ENCODE results near the gene LTBP4.
A peak's percentile ranks its signal among the peaks of the same experiment; 100 is the strongest.

The LTBP4 gene

DNA sequence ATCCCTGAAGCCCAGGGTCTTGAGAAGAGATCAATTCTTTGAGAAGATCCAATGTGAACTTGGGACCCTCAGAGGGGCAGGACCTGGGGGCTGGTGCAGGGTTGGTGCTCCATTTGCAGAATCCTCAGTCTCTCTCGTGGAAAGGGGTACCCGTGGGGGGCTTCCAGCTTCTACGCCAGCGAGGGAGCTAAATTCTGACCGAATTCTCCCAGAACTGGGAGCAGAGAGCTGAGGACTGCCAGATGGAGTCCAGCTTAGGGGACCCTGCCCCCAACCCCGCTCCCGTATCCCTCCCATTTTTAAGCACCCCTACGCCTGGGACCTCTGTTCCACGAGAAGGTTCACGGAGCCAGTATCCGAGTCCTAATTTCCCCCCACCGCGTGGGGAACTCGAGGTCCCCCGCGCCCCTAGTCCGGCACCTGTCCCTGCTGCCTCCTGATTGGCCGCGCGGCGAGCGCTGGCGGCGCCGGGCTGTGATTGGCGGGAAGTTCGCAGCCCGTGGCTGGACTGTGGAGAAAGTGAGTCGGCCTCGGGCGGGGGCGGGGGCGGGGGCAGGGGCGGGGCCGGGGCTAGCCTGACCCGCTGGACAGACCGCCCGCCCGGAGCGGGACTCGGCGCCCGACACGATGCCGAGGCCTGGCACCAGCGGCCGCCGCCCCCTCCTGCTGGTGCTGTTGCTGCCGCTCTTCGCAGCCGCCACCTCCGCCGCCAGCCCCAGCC lies 4.4 kb upstream of the LTBP4 start:
- DNase-seq (ENCODE audit: low spot score) = peak; percentile 94
- no peak for FAIRE-seq

DNA sequence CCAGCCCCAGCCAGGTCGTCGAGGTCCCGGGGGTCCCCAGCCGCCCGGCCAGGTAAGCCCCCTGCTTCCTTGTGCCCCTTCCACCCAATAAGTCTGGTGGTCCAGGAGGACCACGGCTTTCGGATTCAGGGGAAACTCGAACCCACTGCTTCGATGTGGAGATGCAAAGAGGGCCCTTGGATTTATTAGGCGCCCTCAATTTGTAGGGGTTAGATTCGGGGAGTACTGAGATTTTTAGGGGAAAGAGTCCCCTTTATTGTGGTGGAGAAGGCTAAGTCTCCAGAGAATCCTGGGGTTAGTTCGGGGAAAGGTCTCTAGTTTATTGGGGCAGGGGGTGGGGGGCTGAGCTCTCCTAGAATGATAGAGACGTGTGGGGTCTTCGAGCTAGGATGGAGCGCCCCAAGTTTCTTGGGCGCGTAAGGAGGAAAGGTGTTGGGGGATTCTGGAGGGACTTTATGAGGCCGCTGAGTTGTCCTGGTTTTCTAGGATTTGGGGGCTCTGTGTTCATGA lies 3.8 kb upstream of the LTBP4 start:
- FAIRE-seq (no peak), DNase-seq (ENCODE audit: low spot score) (no peak)

- no peak for FAIRE-seq
- peak; percentile 90 for DNase-seq (ENCODE audit: low spot score)
These were observed 2.9 kb upstream of the LTBP4 start for GRCh38 chr19:40598121-40598917.

DNA sequence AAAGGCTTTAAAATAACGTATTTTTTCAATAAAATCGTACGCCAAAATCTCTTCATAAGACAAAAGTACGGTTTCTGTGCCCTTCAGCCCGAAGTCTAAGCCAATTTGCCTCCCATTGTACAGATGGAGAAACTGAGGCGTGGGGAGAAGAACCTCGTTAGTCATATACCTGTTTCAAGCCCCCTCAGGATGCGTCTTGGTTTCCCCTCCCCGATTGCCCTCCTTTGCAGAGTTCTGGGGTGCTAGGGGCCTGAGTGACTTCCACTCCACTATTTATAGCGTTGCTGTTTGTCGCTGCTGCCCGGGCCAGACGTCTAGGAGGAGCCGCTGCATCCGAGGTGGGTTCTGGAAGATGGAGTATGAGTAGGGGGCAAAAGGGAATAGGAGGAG lies 2.3 kb upstream of the LTBP4 start:
- DNase-seq (ENCODE audit: low spot score) (no peak), FAIRE-seq (no peak)

- no peak for DNase-seq (ENCODE audit: low spot score)
These were observed 1.8 kb upstream of the LTBP4 start for GRCh38 chr19:40599331-40599901.

DNA sequence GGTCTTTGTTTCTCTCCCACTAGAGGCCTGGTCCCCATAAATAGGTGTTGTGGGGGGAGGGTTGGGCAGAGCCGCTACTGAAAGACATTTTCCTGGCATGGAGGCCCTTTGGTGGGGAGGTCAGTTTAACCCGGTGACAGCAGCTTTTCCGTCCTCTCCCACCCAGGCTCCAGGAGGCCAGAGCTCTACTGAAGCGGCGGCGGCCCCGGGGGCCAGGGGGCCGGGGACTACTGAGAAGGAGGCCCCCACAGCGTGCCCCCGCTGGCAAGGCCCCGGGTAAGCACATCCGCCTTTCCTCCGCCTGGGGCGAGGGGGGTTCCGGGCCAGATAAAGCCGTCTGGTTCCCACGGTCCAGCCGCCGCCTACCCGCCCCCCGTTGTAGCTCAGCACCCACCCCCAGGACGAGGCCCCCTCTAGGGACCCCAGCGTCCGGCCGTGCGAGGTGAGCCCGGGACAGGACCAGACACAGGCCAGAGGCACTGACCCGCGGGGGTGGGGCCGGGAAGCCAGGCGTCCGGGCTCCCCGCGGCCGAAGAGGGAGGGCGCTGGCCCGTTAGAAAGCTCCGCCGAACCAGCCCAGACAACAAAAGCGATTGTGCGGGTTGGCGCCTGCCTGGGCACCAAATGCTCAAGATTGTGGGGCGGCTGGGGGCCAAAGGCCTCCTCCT lies 1.1 kb upstream of the LTBP4 start:
- no peak for FAIRE-seq
- DNase-seq (ENCODE audit: low spot score) = no peak

More at GRCh38 chr19:40599331-40599901, 1.8 kb upstream of the LTBP4 start:
- FAIRE-seq = no peak

DNA sequence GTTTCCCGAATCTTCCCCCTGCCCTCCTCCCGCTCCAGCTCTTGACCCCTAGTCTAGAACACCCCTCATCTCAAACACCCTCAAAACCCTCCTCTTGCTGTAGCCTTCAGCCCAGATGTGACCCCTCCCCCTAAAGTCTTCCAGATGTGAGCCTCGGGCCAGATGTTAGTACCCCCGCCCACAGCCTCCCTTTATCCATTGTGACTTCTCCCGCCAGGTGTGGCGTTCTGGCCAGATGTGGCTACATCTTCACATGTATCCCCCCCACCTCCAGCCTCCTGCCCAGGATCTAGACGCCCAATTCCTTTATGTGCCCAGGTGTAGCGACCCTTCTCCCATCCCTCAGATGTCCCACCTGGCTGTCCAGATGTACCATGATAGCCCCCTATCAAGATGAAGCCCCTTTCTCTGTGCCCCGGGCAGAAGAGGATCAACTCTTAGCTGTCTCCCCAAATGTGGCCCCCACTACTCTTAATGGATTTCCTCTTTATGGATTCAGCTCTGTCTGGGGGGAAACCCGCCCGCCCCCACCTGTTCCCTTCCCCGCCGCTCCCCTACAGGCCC lies 517 bp upstream of the LTBP4 start:
- FAIRE-seq = no peak
- no peak for DNase-seq (ENCODE audit: low spot score)

GRCh38 chr19:40603071-40603388 lies 1.9 kb downstream of the LTBP4 start:
- no peak for DNase-seq (ENCODE audit: low spot score)
- FAIRE-seq = no peak

- FAIRE-seq = no peak
These were observed 2.4 kb downstream of the LTBP4 start for GRCh38 chr19:40603389-40604170.

GRCh38 chr19:40604171-40604646 lies 3.0 kb downstream of the LTBP4 start:
- FAIRE-seq (no peak), DNase-seq (ENCODE audit: low spot score) (no peak)

More at GRCh38 chr19:40603389-40604170, 2.4 kb downstream of the LTBP4 start:
- peak; percentile 57 for DNase-seq (ENCODE audit: low spot score)

DNA sequence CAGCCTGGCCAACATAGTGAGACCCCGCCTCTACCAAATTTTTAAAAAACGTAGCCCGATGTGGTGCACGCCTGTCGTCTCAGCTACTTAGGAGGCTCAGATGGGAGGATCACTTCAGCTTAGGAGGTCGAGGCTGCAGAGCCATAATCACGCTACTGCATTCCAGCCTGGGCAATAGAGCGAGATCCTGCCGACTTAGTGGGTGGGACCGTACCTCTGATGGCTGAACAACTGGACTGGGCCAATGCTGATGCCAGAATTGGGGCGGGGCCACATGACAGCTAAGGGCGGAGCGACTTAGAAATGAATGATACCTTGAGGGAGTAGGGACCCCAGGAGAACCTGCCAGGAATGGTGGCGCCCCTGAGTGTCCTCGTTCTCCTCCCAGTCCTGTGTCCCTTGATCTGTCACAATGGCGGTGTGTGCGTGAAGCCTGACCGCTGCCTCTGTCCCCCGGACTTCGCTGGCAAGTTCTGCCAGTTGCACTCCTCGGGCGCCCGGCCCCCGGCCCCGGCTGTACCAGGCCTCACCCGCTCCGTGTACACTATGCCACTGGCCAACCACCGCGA lies 3.6 kb downstream of the LTBP4 start:
- FAIRE-seq (no peak), DNase-seq (ENCODE audit: low spot score) (no peak)

- FAIRE-seq (no peak), DNase-seq (ENCODE audit: low spot score) (no peak)
These were observed 4.2 kb downstream of the LTBP4 start for GRCh38 chr19:40605216-40605971.

- DNase-seq (ENCODE audit: low spot score) (no peak), FAIRE-seq (no peak)
These were observed 6.4 kb downstream of the LTBP4 start for GRCh38 chr19:40607311-40608239.

GRCh38 chr19:40608240-40608621 lies 7.1 kb downstream of the LTBP4 start:
- no peak for FAIRE-seq

DNA sequence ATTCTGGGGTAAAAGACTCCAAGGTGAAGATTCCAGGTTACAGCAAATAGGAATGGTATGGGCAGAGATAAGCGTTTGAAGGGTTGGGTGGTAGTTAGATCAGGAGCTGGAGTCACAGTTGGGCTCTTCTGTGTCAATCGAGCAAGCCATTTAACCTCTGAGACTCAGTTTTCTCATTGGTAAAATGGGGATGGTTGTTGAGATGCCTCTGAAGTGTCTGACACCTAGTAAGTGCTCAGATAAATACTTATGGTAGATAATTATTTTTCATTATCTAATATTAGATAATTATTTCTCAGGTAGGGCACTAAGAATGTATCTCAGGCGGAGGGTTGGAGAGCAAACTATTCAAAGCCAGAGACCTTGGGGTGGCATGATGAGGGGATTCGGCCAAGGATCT lies 7.8 kb downstream of the LTBP4 start:
- DNase-seq (ENCODE audit: low spot score) (no peak), FAIRE-seq (no peak)

More at GRCh38 chr19:40608240-40608621, 7.1 kb downstream of the LTBP4 start:
- no peak for DNase-seq (ENCODE audit: low spot score)

- no peak for FAIRE-seq
- no peak for DNase-seq (ENCODE audit: low spot score)
These were observed 8.6 kb downstream of the LTBP4 start for GRCh38 chr19:40609561-40610395.

GRCh38 chr19:40610396-40611064 lies 9.4 kb downstream of the LTBP4 start:
- FAIRE-seq (no peak), DNase-seq (ENCODE audit: low spot score) (no peak)

All from urothelium cell line (cell line).